Medulla oblongata (tissue), 1 donor: ENCODE measurements around the gene PIN1.
"Not testable (repeated sequence)": the region's sequence is repeated elsewhere in the genome, so short reads cannot be mapped to it uniquely, and the experiment has no call there.

Experiments
- DNase-seq: peaks from one replicate; pipeline ENCODE4 v3.0.0-alpha.2; 2015; ENCODE audit errors: extremely low spot score

The PIN1 gene

GRCh38 chr19:9818734-9819595 lies 16.2 kb upstream of the PIN1 start, which contains the start of gene FBXL12:
TSS of gene FBXL12 (minus strand) at chr19:9819079. CDS start at chr19:9818813, 266 bp downstream.
- peak; percentile 100 for DNase-seq

- DNase-seq: no peak
Measured at GRCh38 chr19:9819596-9819909, 15.6 kb upstream of the PIN1 start.

- DNase-seq: not testable (repeated sequence)
Measured at GRCh38 chr19:9820034-9820433, 15.1 kb upstream of the PIN1 start.

GRCh38 chr19:9823816-9824215 lies 11.3 kb upstream of the PIN1 start:
- no peak for DNase-seq

- DNase-seq: peak; percentile 94
Measured at GRCh38 chr19:9827289-9828238, 7.6 kb upstream of the PIN1 start, which contains the start of gene UBL5. TSS of gene UBL5 (plus strand) at chr19:9827918. CDS start at chr19:9828338, 420 bp downstream.

- no peak for DNase-seq
Measured at GRCh38 chr19:9828551-9829063, 6.5 kb upstream of the PIN1 start.

GRCh38 chr19:9834307-9834725 lies 802 bp upstream of the PIN1 start:
- DNase-seq: no peak

- no peak for DNase-seq
Measured at GRCh38 chr19:9835507-9835949, 410 bp downstream of the PIN1 start.

- no peak for DNase-seq
Measured at GRCh38 chr19:9836021-9836420, 903 bp downstream of the PIN1 start.

GRCh38 chr19:9838324-9838723 lies 3.2 kb downstream of the PIN1 start:
- no peak for DNase-seq

- DNase-seq: no peak
Measured at GRCh38 chr19:9839415-9839814, 4.3 kb downstream of the PIN1 start.

- peak; percentile 44 for DNase-seq
Measured at GRCh38 chr19:9842834-9843625, 7.9 kb downstream of the PIN1 start.

- not testable (repeated sequence) for DNase-seq
Measured at GRCh38 chr19:9843626-9844273, 8.6 kb downstream of the PIN1 start.

GRCh38 chr19:9847087-9847671 lies 12.1 kb downstream of the PIN1 start:
- no peak for DNase-seq

- DNase-seq: no peak
Measured at GRCh38 chr19:9848060-9848459, 12.9 kb downstream of the PIN1 start.

GRCh38 chr19:9848762-9849161 lies 13.6 kb downstream of the PIN1 start:
- DNase-seq: no peak

GRCh38 chr19:9849791-9850190 lies 14.7 kb downstream of the PIN1 start:
- DNase-seq: no peak

GRCh38 chr19:9850235-9850959 lies 15.3 kb downstream of the PIN1 start:
- no peak for DNase-seq

GRCh38 chr19:9854282-9854846 lies 19.2 kb downstream of the PIN1 start:
- no peak for DNase-seq
